Measurements from ENCODE around the gene CPO.

CPO gene

DNA sequence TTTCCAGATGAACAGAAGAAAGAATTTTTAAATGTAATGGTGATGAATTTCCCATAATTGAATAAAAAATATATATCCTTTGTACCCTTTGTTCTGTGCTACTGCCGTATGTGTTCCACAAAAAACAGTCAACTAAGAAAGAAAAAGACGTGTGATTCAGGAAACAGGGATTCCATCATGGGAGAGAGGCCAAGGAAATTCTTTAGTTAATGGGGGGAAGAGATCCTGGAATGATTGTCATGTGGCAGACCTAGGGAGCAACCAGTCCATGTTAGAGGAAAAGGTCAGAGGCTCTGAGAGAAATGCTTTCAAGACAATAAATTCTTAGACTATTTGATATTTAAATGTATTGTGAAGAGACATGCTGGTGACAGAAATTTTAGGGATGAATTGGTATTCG lies 76.6 kb downstream of the CPO start:
- TF ChIP-seq, protein P1, sequence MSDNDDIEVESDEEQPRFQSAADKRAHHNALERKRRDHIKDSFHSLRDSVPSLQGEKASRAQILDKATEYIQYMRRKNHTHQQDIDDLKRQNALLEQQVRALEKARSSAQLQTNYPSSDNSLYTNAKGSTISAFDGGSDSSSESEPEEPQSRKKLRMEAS (IDR thresholded peaks at IDR 0.05; ENCODE audit: low read depth, low read length) = no peak
- TF ChIP-seq, protein P2, sequence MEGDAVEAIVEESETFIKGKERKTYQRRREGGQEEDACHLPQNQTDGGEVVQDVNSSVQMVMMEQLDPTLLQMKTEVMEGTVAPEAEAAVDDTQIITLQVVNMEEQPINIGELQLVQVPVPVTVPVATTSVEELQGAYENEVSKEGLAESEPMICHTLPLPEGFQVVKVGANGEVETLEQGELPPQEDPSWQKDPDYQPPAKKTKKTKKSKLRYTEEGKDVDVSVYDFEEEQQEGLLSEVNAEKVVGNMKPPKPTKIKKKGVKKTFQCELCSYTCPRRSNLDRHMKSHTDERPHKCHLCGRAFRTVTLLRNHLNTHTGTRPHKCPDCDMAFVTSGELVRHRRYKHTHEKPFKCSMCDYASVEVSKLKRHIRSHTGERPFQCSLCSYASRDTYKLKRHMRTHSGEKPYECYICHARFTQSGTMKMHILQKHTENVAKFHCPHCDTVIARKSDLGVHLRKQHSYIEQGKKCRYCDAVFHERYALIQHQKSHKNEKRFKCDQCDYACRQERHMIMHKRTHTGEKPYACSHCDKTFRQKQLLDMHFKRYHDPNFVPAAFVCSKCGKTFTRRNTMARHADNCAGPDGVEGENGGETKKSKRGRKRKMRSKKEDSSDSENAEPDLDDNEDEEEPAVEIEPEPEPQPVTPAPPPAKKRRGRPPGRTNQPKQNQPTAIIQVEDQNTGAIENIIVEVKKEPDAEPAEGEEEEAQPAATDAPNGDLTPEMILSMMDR (IDR thresholded peaks at IDR 0.05; ENCODE audit: low read depth, low read length) = no peak
- TF ChIP-seq POLR2A (IDR thresholded peaks at IDR 0.05; ENCODE audit: extremely low read depth, insufficient read length) (no peak), MYC (IDR thresholded peaks at IDR 0.05; ENCODE audit: low read depth, low read length) (no peak)
- no peak for DNase-seq (ENCODE audit: low read depth)
- no peak overlapping the region for H3K4me3 ChIP-seq (ENCODE audit: low read depth, low read length)

Data from NB4 (cell line).